ENCODE data around the gene NRXN3. TPM values are rescaled to one million over a fixed set of nuclear protein-coding genes. Genes with fewer than 3 reads are reported as not detected.

The NRXN3 gene
- polyA plus RNA-seq, 1 donor from 2014 or later = 110 TPM

GRCh38 chr14:78344290-78344689, 174.1 kb downstream of the NRXN3 start:
- H2AFZ ChIP-seq (ENCODE audit: low read depth, low read length) = no peak overlapping the region

GRCh38 chr14:78345131-78345744, 175.1 kb downstream of the NRXN3 start:
- Histone ChIP-seq H3K9ac (ENCODE audit: low read length) (no peak overlapping the region), H3K79me2 (replicated peaks; ENCODE audit: insufficient read depth, low read length) (no peaks in the 10 kb centered on the region), H2AFZ (ENCODE audit: low read depth, low read length) (no peak overlapping the region), H3K9me3 (ENCODE audit: low read length) (no peaks in the 10 kb centered on the region), H3K9me2 (ENCODE audit: insufficient read depth, low read length) (no peaks in the 10 kb centered on the region), H3K4me3 (ENCODE audit: low read length) (no peak overlapping the region), H3K27ac (ENCODE audit: low read length) (no peak overlapping the region), H3K36me3 (ENCODE audit: insufficient read depth, low read length) (no peaks in the 10 kb centered on the region), H4K20me1 (ENCODE audit: insufficient read depth) (no peaks in the 10 kb centered on the region), H3K27me3 (ENCODE audit: insufficient read depth, low read depth, low read length) (no peaks in the 10 kb centered on the region), H3K4me2 (ENCODE audit: low read length) (no peak overlapping the region), H3F3A (ENCODE audit: insufficient read depth, low read length, poor library complexity, severe bottlenecking) (no peaks in the 10 kb centered on the region)
- TF ChIP-seq EP300 (conservative IDR thresholded peaks at IDR 0.05; ENCODE audit: poor library complexity, severe bottlenecking) (no peak), POLR2AphosphoS5 (IDR thresholded peaks at IDR 0.05) (no peak), RAD21 (conservative IDR thresholded peaks at IDR 0.05) (no peak), TAF1 (IDR thresholded peaks at IDR 0.05; ENCODE audit: low read depth) (no peak)

More at GRCh38 chr14:78344290-78344689, 174.1 kb downstream of the NRXN3 start:
- Histone ChIP-seq H3K27ac (ENCODE audit: low read length) (no peak overlapping the region), H3K9ac (ENCODE audit: low read length) (no peak overlapping the region), H3K27me3 (ENCODE audit: insufficient read depth, low read depth, low read length) (no peaks in the 10 kb centered on the region), H3K36me3 (ENCODE audit: insufficient read depth, low read length) (no peaks in the 10 kb centered on the region), H3K79me2 (replicated peaks; ENCODE audit: insufficient read depth, low read length) (no peaks in the 10 kb centered on the region), H4K20me1 (ENCODE audit: insufficient read depth) (no peaks in the 10 kb centered on the region), H3F3A (ENCODE audit: insufficient read depth, low read length, poor library complexity, severe bottlenecking) (no peaks in the 10 kb centered on the region), H3K4me3 (ENCODE audit: low read length) (no peak overlapping the region), H3K9me3 (ENCODE audit: low read length) (no peaks in the 10 kb centered on the region), H3K9me2 (ENCODE audit: insufficient read depth, low read length) (no peaks in the 10 kb centered on the region), H3K4me2 (ENCODE audit: low read length) (no peak overlapping the region)
- no peak for TF ChIP-seq RAD21 (conservative IDR thresholded peaks at IDR 0.05)
- TF ChIP-seq TAF1 (IDR thresholded peaks at IDR 0.05; ENCODE audit: low read depth) = no peak
- no peak for TF ChIP-seq EZH2 (IDR thresholded peaks at IDR 0.05; ENCODE audit: borderline replicate concordance, insufficient read depth, low read length, poor library complexity, severe bottlenecking)
- no peak for TF ChIP-seq REST (IDR thresholded peaks at IDR 0.05; ENCODE audit: borderline replicate concordance)
- TF ChIP-seq SMC3 (conservative IDR thresholded peaks at IDR 0.05; ENCODE audit: poor library complexity) = no peak
- TF ChIP-seq POLR2AphosphoS5 (IDR thresholded peaks at IDR 0.05) = no peak
- TF ChIP-seq EP300 (conservative IDR thresholded peaks at IDR 0.05; ENCODE audit: poor library complexity, severe bottlenecking) = no peak
- TF ChIP-seq CTCF (IDR thresholded peaks at IDR 0.05; ENCODE audit: poor library complexity, severe bottlenecking) = no peak
- TF ChIP-seq MXI1 (conservative IDR thresholded peaks at IDR 0.05; ENCODE audit: poor library complexity, severe bottlenecking) = no peak
